ENCODE data around the gene MUSK.

DNA sequence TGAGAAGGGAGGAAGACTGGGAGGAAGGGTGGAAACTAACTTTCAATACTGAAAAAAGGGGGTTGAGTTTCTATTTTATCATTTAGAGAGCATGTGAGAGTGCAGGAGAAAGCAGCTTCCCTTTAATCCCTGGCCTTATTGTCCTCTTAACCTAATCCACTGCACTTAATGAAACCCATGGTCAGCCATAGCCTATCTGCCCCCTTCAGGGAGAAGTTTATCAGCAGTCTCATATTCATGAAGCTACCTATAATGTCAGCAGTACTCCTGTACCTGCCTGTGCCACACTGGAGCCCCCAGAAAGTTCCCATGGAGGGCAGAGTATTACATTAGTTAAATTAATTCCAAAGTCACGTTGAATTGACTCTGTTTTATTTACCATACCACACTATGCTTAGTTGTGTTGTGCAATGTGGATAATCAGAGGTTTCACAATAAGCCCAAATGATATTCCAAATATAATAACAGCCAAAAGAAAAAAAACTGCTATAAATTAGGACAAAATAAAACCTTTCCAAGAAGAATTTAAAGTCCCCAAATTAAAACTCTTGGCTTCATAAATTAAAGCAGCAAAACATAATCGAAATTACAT is 62.9 kb downstream of the MUSK start:
- TF ChIP-seq, protein P1, sequence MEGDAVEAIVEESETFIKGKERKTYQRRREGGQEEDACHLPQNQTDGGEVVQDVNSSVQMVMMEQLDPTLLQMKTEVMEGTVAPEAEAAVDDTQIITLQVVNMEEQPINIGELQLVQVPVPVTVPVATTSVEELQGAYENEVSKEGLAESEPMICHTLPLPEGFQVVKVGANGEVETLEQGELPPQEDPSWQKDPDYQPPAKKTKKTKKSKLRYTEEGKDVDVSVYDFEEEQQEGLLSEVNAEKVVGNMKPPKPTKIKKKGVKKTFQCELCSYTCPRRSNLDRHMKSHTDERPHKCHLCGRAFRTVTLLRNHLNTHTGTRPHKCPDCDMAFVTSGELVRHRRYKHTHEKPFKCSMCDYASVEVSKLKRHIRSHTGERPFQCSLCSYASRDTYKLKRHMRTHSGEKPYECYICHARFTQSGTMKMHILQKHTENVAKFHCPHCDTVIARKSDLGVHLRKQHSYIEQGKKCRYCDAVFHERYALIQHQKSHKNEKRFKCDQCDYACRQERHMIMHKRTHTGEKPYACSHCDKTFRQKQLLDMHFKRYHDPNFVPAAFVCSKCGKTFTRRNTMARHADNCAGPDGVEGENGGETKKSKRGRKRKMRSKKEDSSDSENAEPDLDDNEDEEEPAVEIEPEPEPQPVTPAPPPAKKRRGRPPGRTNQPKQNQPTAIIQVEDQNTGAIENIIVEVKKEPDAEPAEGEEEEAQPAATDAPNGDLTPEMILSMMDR (optimal IDR thresholded peaks at IDR 0.05 in 1 of 3, IDR thresholded peaks at IDR 0.05 in 1 of 3, conservative IDR thresholded peaks at IDR 0.05 in 1 of 3; ENCODE audit: extremely low read depth in 1 of 3, insufficient read depth in 2 of 3, low read length in 3 of 3): no peak
- no peak for TF ChIP-seq EZH2 (IDR thresholded peaks at IDR 0.05; ENCODE audit: low read length)

All from keratinocyte (primary cell).